ENCODE data around the gene CYP2R1. TPM values are rescaled to one million over a fixed set of nuclear protein-coding genes. Genes with fewer than 3 reads are reported as not detected.

The CYP2R1 gene
- total and polyA plus RNA-seq, 2 of the 8 experiments (the other 6 are each of a cell fraction or from before 2014, with no cell fraction given): 8.3 to 12.9 TPM

- CTCF ChIA-PET (ENCODE audit: partially characterized antibody): interaction anchor here (0.7 kb wide), 1 partner anchor 10 kb away, joined by 3 read pairs; no protein-coding TSS in a partner anchor
- no peak overlapping the region for H4K5ac ChIP-seq (ENCODE audit: insufficient read length, low read depth, low read length)
- H2AK5ac ChIP-seq (ENCODE audit: low read depth, low read length): no peak overlapping the region
- POLR2A ChIA-PET (ENCODE audit: partially characterized antibody): interaction anchor here (1.5 kb wide), 1 partner anchor 8 kb away, joined by 5 read pairs; no protein-coding TSS in a partner anchor
- H3K79me2 ChIP-seq (ENCODE audit: control insufficient read depth in 1 of 2, insufficient read depth in 2 of 2, low read length in 2 of 2): no peaks in the 10 kb centered on the region
- H3K4ac ChIP-seq (replicated peaks; ENCODE audit: insufficient read length, low read depth, low read length): no peak overlapping the region
- H3K4me2 ChIP-seq (ENCODE audit: insufficient read depth in 1 of 2, low read depth in 2 of 2, low read length in 2 of 2): no peak overlapping the region
- no peak overlapping the region for H2BK15ac ChIP-seq (ENCODE audit: low read length)
- H3K4me1 ChIP-seq (replicated peaks in 1 of 4; ENCODE audit: control insufficient read depth in 3 of 4, insufficient read depth in 4 of 4, low read length in 3 of 4): no peaks in the 10 kb centered on the region
- H3K18ac ChIP-seq (ENCODE audit: extremely low read depth, low read length): no peak overlapping the region
- H3K27ac ChIP-seq (ENCODE audit: low read depth, low read length): no peak overlapping the region
- no peak for DNase-seq (ENCODE audit: low read depth in 1 of 2, low spot score in 2 of 2)
- H4K8ac ChIP-seq (ENCODE audit: extremely low read depth, insufficient read depth, low read length): no peak overlapping the region
- no peaks in the 10 kb centered on the region for H3K79me1 ChIP-seq (ENCODE audit: low read depth, low read length)
- H2AFZ ChIP-seq (ENCODE audit: low read length): no peak overlapping the region
- H3K9me3 ChIP-seq (ENCODE audit: insufficient read depth in 2 of 2, low read depth in 1 of 2, low read length in 1 of 2): no peaks in the 10 kb centered on the region
- no peak overlapping the region for H4K91ac ChIP-seq (replicated peaks; ENCODE audit: insufficient read length, low read length)
- no peak for FAIRE-seq
- no peak overlapping the region for H3K23ac ChIP-seq (ENCODE audit: insufficient read length)
- no peaks in the 10 kb centered on the region for H3K27me3 ChIP-seq (replicated peaks in 1 of 4; ENCODE audit: control insufficient read depth in 3 of 4, extremely low read depth in 1 of 4, insufficient read depth in 3 of 4, low read length in 3 of 4)
- H2BK120ac ChIP-seq (replicated peaks; ENCODE audit: low read depth, low read length): no peak overlapping the region
- no peak overlapping the region for H2BK20ac ChIP-seq (ENCODE audit: low read length)
- no peak overlapping the region for H3K56ac ChIP-seq (replicated peaks; ENCODE audit: insufficient read length, low read depth, low read length)
- no peaks in the 10 kb centered on the region for H3K36me3 ChIP-seq (ENCODE audit: control insufficient read depth in 2 of 4, insufficient read depth in 4 of 4, low read length in 3 of 4)
- H3K23me2 ChIP-seq (ENCODE audit: low read depth, low read length): no peaks in the 10 kb centered on the region
- no peak overlapping the region for H3K14ac ChIP-seq (ENCODE audit: insufficient read length)
- H2BK12ac ChIP-seq (ENCODE audit: low read depth, low read length): no peak overlapping the region
- H2BK5ac ChIP-seq (ENCODE audit: low read depth, low read length): no peak overlapping the region
- 85% methylated on average over 2 of the region's 2 CpGs; no CpG with 5 or more reads in 1 of the 2 experiments for WGBS, 2 experiments (ENCODE audit: extremely low coverage in 1 of 2, insufficient coverage in 1 of 2, insufficient read length in 1 of 2, insufficient replicate concordance in 2 of 2, low coverage in 1 of 2, low lambda C conversion rate in 2 of 2, missing lambda C conversion rate in 1 of 2)
- H4K20me1 ChIP-seq (replicated peaks in 1 of 2; ENCODE audit: control insufficient read depth in 1 of 2, insufficient read depth in 2 of 2, low read length in 2 of 2): no peaks in the 10 kb centered on the region
- no peak overlapping the region for H3K9ac ChIP-seq (replicated peaks in 1 of 4; ENCODE audit: extremely low read depth in 1 of 4, low read depth in 3 of 4, low read length in 3 of 4)
- H3K4me3 ChIP-seq (ENCODE audit: extremely low read depth in 1 of 4, insufficient read depth in 2 of 4, low read depth in 3 of 4, low read length in 4 of 4): no peak overlapping the region
- TF ChIP-seq ATF2 (IDR thresholded peaks at IDR 0.05; ENCODE audit: low read length) (no peak), SRF (IDR thresholded peaks at IDR 0.05; ENCODE audit: low read depth, low read length) (no peak), SIRT6 (IDR thresholded peaks at IDR 0.05; ENCODE audit: low read length) (no peak), E2F6 (IDR thresholded peaks at IDR 0.05) (no peak), JUND (IDR thresholded peaks at IDR 0.05; ENCODE audit: low read length) (no peak), ATF3 (IDR thresholded peaks at IDR 0.05; ENCODE audit: insufficient read depth, low read depth, low read length) (no peak), TAF7 (optimal IDR thresholded peaks at IDR 0.05; ENCODE audit: borderline replicate concordance, low read depth, low read length) (no peak), ZNF274 (IDR thresholded peaks at IDR 0.05; ENCODE audit: borderline replicate concordance, extremely low read depth, low read length) (no peak), CBX8 (IDR thresholded peaks at IDR 0.05; ENCODE audit: borderline replicate concordance, low read depth, low read length) (no peak), JUN (IDR thresholded peaks at IDR 0.05; ENCODE audit: low read depth, low read length) (no peak), SP1 (IDR thresholded peaks at IDR 0.05; ENCODE audit: low read depth, low read length) (no peak)
Measured at GRCh38 chr11:14860511-14860910, 31.5 kb downstream of the CYP2R1 start.
